Keratinocyte (primary cell): ENCODE data around the gene ACOT13.

ENCODE experiments used
- CTCF ChIP-seq, 3 experiments: IDR thresholded peaks in 1 of 3; conservative IDR thresholded peaks in 1 of 3; optimal IDR thresholded peaks in 1 of 3; 2 replicates in 2 of 3; 3 replicates in 1 of 3; pipeline versions ENCODE3 to v1.5.1; 2011; ENCODE audit warnings: low read length in 3 of 3, mild to moderate bottlenecking in 3 of 3, moderate library complexity in 2 of 3, control low read depth in 1 of 3, inconsistent platforms in 1 of 3; ENCODE audit not compliant: insufficient read depth in 2 of 3; ENCODE audit errors: extremely low read depth in 1 of 3
- EZH2 ChIP-seq: IDR thresholded peaks from one replicate; pipeline ENCODE4 v1.6.1; 2012; ENCODE audit warnings: inconsistent platforms, mild to moderate bottlenecking, low read length, moderate library complexity

GRCh38 chr6:24632573-24632972 lies 34.3 kb upstream of the ACOT13 start:
- TF ChIP-seq EZH2 = no peak
- TF ChIP-seq CTCF (optimal IDR thresholded peaks at IDR 0.05 in 1 of 3, IDR thresholded peaks at IDR 0.05 in 1 of 3, conservative IDR thresholded peaks at IDR 0.05 in 1 of 3; ENCODE audit: extremely low read depth in 1 of 3, insufficient read depth in 2 of 3, low read length in 3 of 3) = no peak
